ENCODE data around the gene MXI1. TPM values are rescaled to one million over a fixed set of nuclear protein-coding genes. Genes with fewer than 3 reads are reported as not detected.

MXI1 gene
- 10 to 100 TPM; 29.8 to 33.2 TPM for total RNA-seq

- ATAC-seq (ENCODE audit: low read depth), result peak; percentile 11
- POLR2A ChIA-PET, result interaction anchor here (0.9 to 2.9 kb wide), 3 partner anchors 98 to 199 kb away, joined by 4 to 15 read pairs (median 6); partner anchors contain the start of genes ADD3 and SMNDC1
- H3K4me1 Mint-ChIP-seq, result peaks cover 25% of the 10 kb centered on the region
These were observed at the start of gene MXI1 for GRCh38 chr10:110207011-110207804. MXI1 (plus strand) TSS chr10:110207605; CDS start chr10:110207809, 204 bp downstream.

GRCh38 chr10:110158051-110159005, 49.1 kb upstream of the MXI1 start:
- peak overlapping the region; percentile 10 for H3K27ac Mint-ChIP-seq
- POLR2A ChIA-PET, result no interaction called here

More at GRCh38 chr10:110207011-110207804, at the start of gene MXI1:
- Mint-ChIP-seq H3K36me3 (no peaks in the 10 kb centered on the region), H3K27me3 (peaks cover 28% of the 10 kb centered on the region), H3K9me3 (no peaks in the 10 kb centered on the region), H3K27ac (peak within 1 kb of the TSS; percentile 84), H3K4me3 (peak within 1 kb of the TSS; percentile 91)
- peak; percentile 60 for DNase-seq

GRCh38 chr10:110160081-110160480, 47.3 kb upstream of the MXI1 start:
- DNase-seq (no peak), ATAC-seq (ENCODE audit: low read depth) (no peak)
- Mint-ChIP-seq H3K27ac (no peak overlapping the region), H3K9me3 (no peaks in the 10 kb centered on the region), H3K4me1 (peaks cover 24% of the 10 kb centered on the region), H3K4me3 (no peak overlapping the region), H3K27me3 (peaks cover 85% of the 10 kb centered on the region), H3K36me3 (peaks cover 2% of the 10 kb centered on the region)
- POLR2A ChIA-PET, result no interaction called here

More at GRCh38 chr10:110158051-110159005, 49.1 kb upstream of the MXI1 start:
- no peak overlapping the region for H3K4me3 Mint-ChIP-seq
- no peak for DNase-seq
- peaks cover 31% of the 10 kb centered on the region for H3K4me1 Mint-ChIP-seq
- no peaks in the 10 kb centered on the region for H3K9me3 Mint-ChIP-seq
- peaks cover 2% of the 10 kb centered on the region for H3K36me3 Mint-ChIP-seq
- no peak for ATAC-seq (ENCODE audit: low read depth)
- peaks cover 85% of the 10 kb centered on the region for H3K27me3 Mint-ChIP-seq

- H3K9me3 Mint-ChIP-seq, result no peaks in the 10 kb centered on the region
- no peak for ATAC-seq (ENCODE audit: low read depth)
- DNase-seq, result no peak
- POLR2A ChIA-PET, result interaction anchor here (0.5 kb wide), 1 partner anchor 12 kb away, joined by 4 read pairs; no protein-coding TSS in a partner anchor
- H3K27ac Mint-ChIP-seq, result no peak overlapping the region
- peaks cover 86% of the 10 kb centered on the region for H3K27me3 Mint-ChIP-seq
- no peak overlapping the region for H3K4me3 Mint-ChIP-seq
- H3K4me1 Mint-ChIP-seq, result peaks cover 24% of the 10 kb centered on the region
- H3K36me3 Mint-ChIP-seq, result peaks cover 2% of the 10 kb centered on the region
These were observed 46.9 kb upstream of the MXI1 start for GRCh38 chr10:110160522-110160921.

GRCh38 chr10:110162741-110163145, 44.7 kb upstream of the MXI1 start:
- H3K36me3 Mint-ChIP-seq, result no peaks in the 10 kb centered on the region
- no peak for DNase-seq
- POLR2A ChIA-PET, result no interaction called here

GRCh38 chr10:110163192-110163773, 44.1 kb upstream of the MXI1 start:
- H3K4me3 Mint-ChIP-seq, result no peak overlapping the region
- POLR2A ChIA-PET, result no interaction called here

More at GRCh38 chr10:110162741-110163145, 44.7 kb upstream of the MXI1 start:
- H3K4me1 Mint-ChIP-seq, result peaks cover 8% of the 10 kb centered on the region
- H3K9me3 Mint-ChIP-seq, result no peaks in the 10 kb centered on the region
- no peak overlapping the region for H3K4me3 Mint-ChIP-seq
- H3K27ac Mint-ChIP-seq, result no peak overlapping the region
- no peak for ATAC-seq (ENCODE audit: low read depth)
- peaks cover 93% of the 10 kb centered on the region for H3K27me3 Mint-ChIP-seq

GRCh38 chr10:110163841-110164240, 43.6 kb upstream of the MXI1 start:
- H3K9me3 Mint-ChIP-seq, result no peaks in the 10 kb centered on the region
- no peak overlapping the region for H3K4me3 Mint-ChIP-seq
- H3K27ac Mint-ChIP-seq, result no peak overlapping the region
- no peaks in the 10 kb centered on the region for H3K36me3 Mint-ChIP-seq
- DNase-seq (no peak), ATAC-seq (ENCODE audit: low read depth) (no peak)
- POLR2A ChIA-PET, result no interaction called here
- H3K27me3 Mint-ChIP-seq, result peaks cover 93% of the 10 kb centered on the region
- H3K4me1 Mint-ChIP-seq, result peaks cover 9% of the 10 kb centered on the region

More at GRCh38 chr10:110163192-110163773, 44.1 kb upstream of the MXI1 start:
- H3K36me3 Mint-ChIP-seq, result no peaks in the 10 kb centered on the region
- H3K9me3 Mint-ChIP-seq, result no peaks in the 10 kb centered on the region
- peaks cover 9% of the 10 kb centered on the region for H3K4me1 Mint-ChIP-seq
- no peak overlapping the region for H3K27ac Mint-ChIP-seq
- DNase-seq, result no peak
- ATAC-seq (ENCODE audit: low read depth), result no peak
- H3K27me3 Mint-ChIP-seq, result peaks cover 93% of the 10 kb centered on the region

GRCh38 chr10:110165239-110165638, 42.2 kb upstream of the MXI1 start:
- H3K9me3 Mint-ChIP-seq, result no peaks in the 10 kb centered on the region
- ATAC-seq (ENCODE audit: low read depth), result no peak
- POLR2A ChIA-PET, result interaction anchor here (0.6 to 1.4 kb wide), 3 partner anchors 8 to 43 kb away, joined by 3 read pairs; no protein-coding TSS in a partner anchor

GRCh38 chr10:110167149-110167548, 40.3 kb upstream of the MXI1 start:
- Mint-ChIP-seq H3K27ac (no peak overlapping the region), H3K9me3 (no peaks in the 10 kb centered on the region), H3K4me1 (peaks cover 14% of the 10 kb centered on the region), H3K4me3 (no peak overlapping the region), H3K27me3 (peaks cover 94% of the 10 kb centered on the region), H3K36me3 (no peaks in the 10 kb centered on the region)
- ATAC-seq (ENCODE audit: low read depth) (no peak), DNase-seq (no peak)
- POLR2A ChIA-PET, result no interaction called here

More at GRCh38 chr10:110165239-110165638, 42.2 kb upstream of the MXI1 start:
- Mint-ChIP-seq H3K36me3 (no peaks in the 10 kb centered on the region), H3K27ac (no peak overlapping the region), H3K4me3 (no peak overlapping the region), H3K4me1 (peaks cover 9% of the 10 kb centered on the region), H3K27me3 (peaks cover 93% of the 10 kb centered on the region)
- DNase-seq, result no peak

GRCh38 chr10:110168601-110169481, 38.6 kb upstream of the MXI1 start:
- Mint-ChIP-seq H3K4me1 (peaks cover 14% of the 10 kb centered on the region), H3K9me3 (no peaks in the 10 kb centered on the region), H3K36me3 (no peaks in the 10 kb centered on the region), H3K27me3 (peaks cover 87% of the 10 kb centered on the region), H3K27ac (no peak overlapping the region), H3K4me3 (peak overlapping the region; percentile 10)
- ATAC-seq (ENCODE audit: low read depth), result peak; percentile 67
- POLR2A ChIA-PET, result interaction anchor here (0.9 kb wide), 1 partner anchor 43 kb away, joined by 4 read pairs; no protein-coding TSS in a partner anchor
- DNase-seq, result no peak

GRCh38 chr10:110169586-110169985, 37.8 kb upstream of the MXI1 start:
- no peaks in the 10 kb centered on the region for H3K9me3 Mint-ChIP-seq
- peaks cover 85% of the 10 kb centered on the region for H3K27me3 Mint-ChIP-seq
- no peak overlapping the region for H3K4me3 Mint-ChIP-seq
- POLR2A ChIA-PET, result no interaction called here
- no peak overlapping the region for H3K27ac Mint-ChIP-seq
- DNase-seq (no peak), ATAC-seq (ENCODE audit: low read depth) (no peak)
- H3K36me3 Mint-ChIP-seq, result no peaks in the 10 kb centered on the region
- H3K4me1 Mint-ChIP-seq, result peaks cover 14% of the 10 kb centered on the region
